ENCODE results near the gene FUT8.

DNA sequence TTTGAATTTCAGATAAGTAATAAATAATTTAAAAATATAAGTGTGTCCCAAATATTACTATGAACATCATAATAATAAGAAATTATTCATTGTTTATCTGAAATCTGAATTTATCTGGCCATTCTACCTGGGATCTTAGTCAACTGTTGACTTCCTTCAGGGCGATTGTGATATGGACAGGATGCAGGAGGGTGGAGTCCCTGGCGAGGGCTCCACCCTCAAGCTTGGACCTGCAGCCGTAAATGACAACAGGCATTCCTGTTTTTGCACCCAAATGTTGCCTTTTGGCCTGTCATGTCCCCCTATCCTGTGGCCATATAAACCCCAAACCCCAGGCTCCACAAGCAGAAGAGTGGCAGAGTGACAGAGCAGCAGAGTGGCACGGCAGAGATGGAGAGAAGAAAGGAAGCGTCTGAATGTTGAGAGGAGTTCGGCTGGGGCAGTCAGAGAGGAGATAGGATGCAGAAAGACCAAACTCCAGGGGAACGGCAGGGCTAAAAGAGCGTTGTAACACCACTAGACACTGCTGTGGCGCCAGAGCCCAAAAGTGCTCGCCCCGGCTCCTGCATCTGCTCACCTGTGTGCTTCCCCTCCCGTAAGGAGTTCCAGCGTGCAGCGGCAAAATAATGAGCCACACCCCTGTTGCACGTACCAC, 39.4 kb upstream of the FUT8 start:
- no peak for TF ChIP-seq ARNTL (CRISPR knock-in tag; IDR thresholded peaks at IDR 0.05; ENCODE audit: borderline replicate concordance, low read depth)
- TF ChIP-seq ZFP30 (CRISPR knock-in tag; IDR thresholded peaks at IDR 0.05): no peak
- TF ChIP-seq PPARA (CRISPR knock-in tag; IDR thresholded peaks at IDR 0.05; ENCODE audit: borderline replicate concordance): no peak
- TF ChIP-seq POU6F1 (CRISPR knock-in tag; IDR thresholded peaks at IDR 0.05; ENCODE audit: borderline replicate concordance, low read depth): no peak
- TF ChIP-seq RARB (CRISPR knock-in tag; IDR thresholded peaks at IDR 0.05): no peak
- no peak for TF ChIP-seq ZFP3 (CRISPR knock-in tag; IDR thresholded peaks at IDR 0.05)
- TF ChIP-seq OSR1 (CRISPR knock-in tag; IDR thresholded peaks at IDR 0.05): no peak
- TF ChIP-seq CSDC2 (CRISPR knock-in tag; IDR thresholded peaks at IDR 0.05): no peak
- TF ChIP-seq PATZ1 (CRISPR knock-in tag; IDR thresholded peaks at IDR 0.05; ENCODE audit: borderline replicate concordance): no peak
